ENCODE data around the gene CANT1.

CANT1 gene

DNA sequence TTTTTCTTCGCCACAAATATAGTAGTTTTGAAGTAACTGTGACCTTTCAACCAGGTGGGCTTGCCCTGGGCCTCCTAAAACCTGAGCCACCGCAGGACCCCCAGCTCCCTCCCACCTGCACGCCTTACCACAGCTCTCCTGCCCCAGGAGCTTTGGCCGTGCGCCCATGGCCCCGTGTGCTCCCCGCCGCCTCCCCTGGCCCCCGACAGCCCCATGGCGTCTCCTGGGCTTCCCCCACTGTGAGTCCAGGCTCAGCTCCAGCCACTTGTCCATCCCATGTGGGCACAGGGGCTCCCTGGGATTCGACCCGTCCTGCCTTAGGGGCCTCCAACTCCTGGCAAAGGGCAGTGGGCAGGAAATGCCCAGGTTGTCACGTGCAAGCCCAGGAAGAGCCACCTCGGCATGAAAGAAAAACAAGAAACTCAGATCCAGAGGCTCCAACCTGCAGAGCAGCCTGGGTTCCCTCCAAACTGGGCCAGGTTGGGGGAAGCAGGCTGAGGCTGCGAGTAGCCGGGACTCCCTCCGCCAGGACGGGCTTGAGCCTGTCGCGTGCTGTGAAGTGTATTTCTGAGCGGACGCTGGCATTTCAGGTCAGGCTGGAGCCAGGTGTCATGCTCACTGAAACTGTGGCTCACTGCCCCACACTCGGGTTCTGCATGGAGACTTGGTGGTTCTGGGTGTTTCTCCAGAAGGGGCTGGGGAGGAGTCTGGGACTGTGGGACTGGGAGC lies 35.6 kb downstream of the CANT1 start:
- no peak overlapping the region for H3K4me3 ChIP-seq (replicated peaks; ENCODE audit: low read depth, low read length)
- TF ChIP-seq, protein P1, sequence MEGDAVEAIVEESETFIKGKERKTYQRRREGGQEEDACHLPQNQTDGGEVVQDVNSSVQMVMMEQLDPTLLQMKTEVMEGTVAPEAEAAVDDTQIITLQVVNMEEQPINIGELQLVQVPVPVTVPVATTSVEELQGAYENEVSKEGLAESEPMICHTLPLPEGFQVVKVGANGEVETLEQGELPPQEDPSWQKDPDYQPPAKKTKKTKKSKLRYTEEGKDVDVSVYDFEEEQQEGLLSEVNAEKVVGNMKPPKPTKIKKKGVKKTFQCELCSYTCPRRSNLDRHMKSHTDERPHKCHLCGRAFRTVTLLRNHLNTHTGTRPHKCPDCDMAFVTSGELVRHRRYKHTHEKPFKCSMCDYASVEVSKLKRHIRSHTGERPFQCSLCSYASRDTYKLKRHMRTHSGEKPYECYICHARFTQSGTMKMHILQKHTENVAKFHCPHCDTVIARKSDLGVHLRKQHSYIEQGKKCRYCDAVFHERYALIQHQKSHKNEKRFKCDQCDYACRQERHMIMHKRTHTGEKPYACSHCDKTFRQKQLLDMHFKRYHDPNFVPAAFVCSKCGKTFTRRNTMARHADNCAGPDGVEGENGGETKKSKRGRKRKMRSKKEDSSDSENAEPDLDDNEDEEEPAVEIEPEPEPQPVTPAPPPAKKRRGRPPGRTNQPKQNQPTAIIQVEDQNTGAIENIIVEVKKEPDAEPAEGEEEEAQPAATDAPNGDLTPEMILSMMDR (IDR thresholded peaks at IDR 0.05; ENCODE audit: low read depth, low read length, missing control alignments) = no peak
- no peak for DNase-seq (ENCODE audit: extremely low read depth, low read depth)

GRCh38 chr17:78973196-78973595 lies 36.4 kb downstream of the CANT1 start:
- no peak for DNase-seq (ENCODE audit: extremely low read depth, low read depth)
- H3K4me3 ChIP-seq (replicated peaks; ENCODE audit: low read depth, low read length) = no peak overlapping the region
- TF ChIP-seq, protein P1 (IDR thresholded peaks at IDR 0.05; ENCODE audit: low read depth, low read length, missing control alignments) = no peak

GRCh38 chr17:78972507-78973105 lies 37.0 kb downstream of the CANT1 start:
- no peak overlapping the region for H3K4me3 ChIP-seq (replicated peaks; ENCODE audit: low read depth, low read length)
- TF ChIP-seq, protein P1 (IDR thresholded peaks at IDR 0.05; ENCODE audit: low read depth, low read length, missing control alignments) = no peak
- no peak for DNase-seq (ENCODE audit: extremely low read depth, low read depth)

GRCh38 chr17:78971756-78972506 lies 37.6 kb downstream of the CANT1 start:
- DNase-seq (ENCODE audit: extremely low read depth, low read depth) = no peak
- no peak overlapping the region for H3K4me3 ChIP-seq (replicated peaks; ENCODE audit: low read depth, low read length)
- TF ChIP-seq, protein P1 (IDR thresholded peaks at IDR 0.05; ENCODE audit: low read depth, low read length, missing control alignments) = no peak

GRCh38 chr17:78970834-78971755 lies 38.5 kb downstream of the CANT1 start:
- DNase-seq (ENCODE audit: extremely low read depth, low read depth) = peak; percentile 46
- H3K4me3 ChIP-seq (replicated peaks; ENCODE audit: low read depth, low read length) = no peak overlapping the region
- TF ChIP-seq, protein P1 (IDR thresholded peaks at IDR 0.05; ENCODE audit: low read depth, low read length, missing control alignments) = peak; percentile 84

GRCh38 chr17:78969865-78970264 lies 39.7 kb downstream of the CANT1 start:
- H3K4me3 ChIP-seq (replicated peaks; ENCODE audit: low read depth, low read length) = no peak overlapping the region
- TF ChIP-seq, protein P1 (IDR thresholded peaks at IDR 0.05; ENCODE audit: low read depth, low read length, missing control alignments) = no peak
- DNase-seq (ENCODE audit: extremely low read depth, low read depth) = no peak
